GM19395 (cell line): Measurements from ENCODE around the gene SBF2.
"Not testable (repeated sequence)": the region's sequence is repeated elsewhere in the genome, so short reads cannot be mapped to it uniquely, and the experiment has no call there.

Experiments used
- ATAC-seq: cut with Tn5 transposase; IDR thresholded peaks from one replicate; pipeline ENCODE4 v1.9.1; 2021; ENCODE audit warnings: mild to moderate bottlenecking, moderate library complexity; ENCODE audit not compliant: unreplicated experiment

The SBF2 gene

GRCh38 chr11:9759519-9760192, 534.4 kb downstream of the SBF2 start:
- ATAC-seq = peak; percentile 38

DNA sequence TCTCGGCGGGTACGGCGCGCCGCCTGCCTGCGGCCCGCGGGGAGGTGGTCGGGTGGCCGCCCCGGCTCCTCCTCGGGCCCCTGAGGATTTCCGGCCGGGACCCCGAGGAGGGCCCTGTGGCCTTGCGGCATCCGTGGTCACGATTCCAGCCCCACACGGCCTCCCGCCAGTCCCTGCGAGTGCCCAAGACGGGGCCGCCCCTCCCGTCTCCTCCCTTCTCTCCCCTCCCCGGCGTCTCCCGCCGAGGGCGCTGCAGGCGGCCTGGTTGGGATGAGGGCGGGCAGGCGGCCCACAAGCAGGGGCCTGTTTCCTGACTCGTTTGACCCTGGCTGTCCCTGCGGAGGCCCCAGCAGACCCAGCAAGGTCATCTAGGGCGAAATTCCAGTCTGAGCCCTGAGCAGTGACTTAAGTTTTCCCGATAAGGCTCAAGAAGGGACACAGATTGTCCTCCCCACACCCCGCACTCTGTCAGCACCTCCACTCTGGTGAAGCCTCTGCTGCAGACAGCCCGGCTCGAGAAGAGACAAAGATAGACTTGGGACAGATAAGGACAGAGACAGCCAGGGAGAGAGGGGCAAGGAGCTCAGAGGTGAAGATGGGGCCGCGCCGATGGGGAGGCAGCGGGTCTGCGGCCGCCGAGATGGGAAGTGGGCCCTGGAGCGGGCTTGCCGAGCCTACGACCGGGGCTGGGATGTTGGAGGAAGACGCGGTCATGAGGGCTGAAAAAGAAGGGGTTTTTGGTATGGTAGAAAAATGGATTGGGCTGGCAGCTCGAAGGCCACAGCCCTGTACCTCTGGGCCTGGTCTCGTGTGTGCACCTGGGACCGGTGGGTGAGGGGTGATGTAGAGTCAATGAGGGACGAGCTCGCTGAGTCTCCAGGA, 535.1 kb downstream of the SBF2 start:
- peak; percentile 40 for ATAC-seq

GRCh38 chr11:9757809-9758636, 536.0 kb downstream of the SBF2 start:
- ATAC-seq = peak; percentile 62

GRCh38 chr11:9756878-9757277, 537.1 kb downstream of the SBF2 start:
- ATAC-seq = no peak

DNA sequence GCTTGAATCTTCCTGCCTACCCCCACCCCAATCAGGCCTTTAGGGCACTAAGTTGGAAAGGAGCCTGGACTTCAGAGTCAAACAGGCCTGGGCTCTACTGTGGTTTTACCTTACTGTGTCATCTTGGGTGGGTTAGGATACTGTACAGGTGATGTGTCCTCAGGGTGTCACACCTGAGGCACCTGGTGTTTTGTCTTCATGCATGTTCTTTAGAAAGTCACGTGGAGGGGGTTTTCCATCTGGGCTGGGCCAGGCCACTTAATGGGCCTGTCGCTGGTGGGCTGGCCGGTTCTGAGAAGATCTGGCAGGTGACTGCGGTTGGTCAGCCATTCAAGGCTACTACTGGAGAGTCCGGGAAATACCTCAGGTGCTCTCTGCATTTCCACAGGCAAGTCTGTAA, 537.6 kb downstream of the SBF2 start:
- ATAC-seq = no peak

- no peak for ATAC-seq
Observed at GRCh38 chr11:9755561-9756185, 538.3 kb downstream of the SBF2 start.

DNA sequence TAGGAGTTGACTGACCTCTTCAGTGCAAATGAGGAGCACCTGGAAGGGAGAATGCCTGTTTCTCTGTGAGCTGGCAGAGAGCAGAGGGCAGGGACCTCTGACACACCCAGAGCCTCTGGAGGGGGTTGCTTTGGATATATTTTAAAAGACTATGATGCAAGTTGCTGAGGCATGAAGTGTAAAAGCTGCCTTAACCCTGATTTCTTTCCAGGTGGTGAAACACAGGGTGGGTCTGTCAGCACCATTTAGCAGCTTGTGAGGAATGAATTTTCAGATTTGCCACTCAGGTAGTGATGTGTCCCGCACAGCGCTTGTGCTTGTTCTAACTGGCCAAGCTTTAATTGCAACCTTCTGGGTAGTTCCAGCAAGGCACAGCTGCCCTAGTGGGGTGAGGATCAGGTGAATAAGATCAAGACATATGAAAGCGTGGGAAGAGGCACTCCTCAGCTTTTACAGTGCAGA, 540.0 kb downstream of the SBF2 start:
- ATAC-seq = no peak

DNA sequence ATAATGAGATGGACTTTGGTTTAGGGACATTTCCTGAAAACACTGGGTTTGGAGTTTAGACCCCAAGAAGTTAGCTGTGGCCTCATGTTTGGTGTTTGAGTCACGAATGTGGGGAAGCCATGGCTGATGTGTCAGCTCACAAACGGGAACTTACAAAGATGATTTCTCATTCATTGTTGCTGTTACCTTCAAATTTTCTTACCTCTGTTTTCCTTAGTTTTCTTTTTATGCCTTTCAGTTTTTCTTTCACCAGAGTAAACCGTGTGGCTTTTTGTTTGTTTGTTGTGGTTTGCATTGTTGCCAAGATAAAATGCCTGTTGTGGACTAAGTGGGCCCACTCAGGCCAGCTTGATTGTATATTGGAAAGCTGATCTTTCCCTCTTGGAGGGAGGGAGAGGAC, 541.0 kb downstream of the SBF2 start:
- ATAC-seq = no peak

GRCh38 chr11:9752091-9752490, 541.9 kb downstream of the SBF2 start:
- no peak for ATAC-seq

- no peak for ATAC-seq
Observed at GRCh38 chr11:9750551-9750950, 543.5 kb downstream of the SBF2 start.

- peak; percentile 65 for ATAC-seq
Observed at GRCh38 chr11:9748361-9748970, 545.6 kb downstream of the SBF2 start.

GRCh38 chr11:9747828-9748227, 546.2 kb downstream of the SBF2 start:
- no peak for ATAC-seq

- ATAC-seq = no peak
Observed at GRCh38 chr11:9747229-9747628, 546.8 kb downstream of the SBF2 start.

- peak; percentile 71 for ATAC-seq
Observed at GRCh38 chr11:9745411-9746211, 548.4 kb downstream of the SBF2 start.

DNA sequence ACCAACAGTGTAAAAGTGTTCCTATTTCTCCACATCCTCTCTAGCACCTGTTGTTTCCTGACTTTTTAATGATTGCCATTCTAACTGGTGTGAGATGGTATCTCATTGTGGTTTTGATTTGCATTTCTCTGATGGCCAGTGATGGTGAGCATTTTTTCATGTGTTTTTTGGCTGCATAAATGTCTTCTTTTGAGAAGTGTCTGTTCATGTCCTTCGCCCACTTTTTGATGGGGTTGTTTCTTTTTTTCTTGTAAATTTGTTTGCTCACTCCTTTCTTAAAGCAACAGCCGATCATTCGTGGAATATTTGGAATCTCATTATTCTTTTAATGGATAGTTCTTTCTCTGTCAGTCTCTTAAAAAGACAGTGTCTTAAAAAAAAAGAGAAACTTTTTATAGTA, 550.5 kb downstream of the SBF2 start:
- ATAC-seq = not testable (repeated sequence)

DNA sequence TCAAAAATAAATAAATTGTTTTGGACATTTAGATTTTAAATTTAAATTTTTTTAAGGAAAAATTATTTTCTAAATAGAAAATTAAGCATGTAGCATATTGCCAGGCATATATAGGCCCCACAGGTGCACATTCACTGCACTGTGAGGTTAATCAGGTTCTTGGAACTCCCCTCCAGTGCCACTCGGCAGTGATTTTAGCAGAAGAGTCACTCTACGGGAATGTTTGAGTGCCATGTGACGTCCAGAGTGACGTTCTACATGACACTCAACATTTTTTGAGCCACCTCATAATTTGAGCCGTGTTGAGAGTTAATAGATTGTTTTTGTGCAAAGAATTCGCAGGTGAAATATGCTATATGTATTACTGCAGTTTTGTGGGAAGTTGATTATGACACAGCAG, 552.8 kb downstream of the SBF2 start:
- ATAC-seq = no peak

GRCh38 chr11:9740202-9740883, 553.7 kb downstream of the SBF2 start:
- no peak for ATAC-seq

DNA sequence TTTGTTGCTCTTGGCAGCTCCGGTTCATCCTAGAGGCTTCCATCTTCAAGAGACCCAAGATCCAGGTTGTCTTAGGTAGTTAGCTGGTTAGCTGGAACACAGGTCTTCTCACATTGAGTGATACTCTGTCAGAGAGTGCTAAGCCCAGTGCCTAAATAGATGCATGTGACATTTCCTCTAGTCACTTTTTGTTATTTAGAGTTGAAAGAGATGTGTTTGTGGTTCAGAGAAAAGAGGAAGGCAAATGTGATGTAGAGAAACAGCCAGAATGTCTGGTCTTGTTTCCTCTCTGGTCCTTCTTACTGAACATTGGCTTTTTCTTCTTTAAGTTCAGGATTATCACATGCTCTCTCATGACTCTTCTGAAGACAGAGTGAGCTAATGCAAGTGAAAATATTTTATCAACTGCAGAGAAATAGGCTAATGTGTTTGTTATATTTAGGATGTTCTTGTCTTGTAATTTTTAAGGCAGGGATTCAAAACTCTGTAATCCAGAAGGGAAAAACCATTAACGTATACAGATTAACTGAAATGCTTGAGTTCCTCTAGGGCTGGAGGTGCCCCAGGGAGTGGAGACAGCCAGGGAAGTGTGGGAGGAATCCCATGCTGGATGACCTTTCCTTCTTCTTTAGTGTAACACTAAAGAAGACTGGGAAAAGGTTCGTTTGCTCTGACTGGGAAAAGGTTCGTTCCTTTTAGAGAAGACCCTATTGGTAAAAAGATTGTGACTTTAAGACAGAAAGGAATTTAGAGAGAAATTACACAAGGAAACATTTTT, 554.7 kb downstream of the SBF2 start:
- ATAC-seq = peak; percentile 63
